PC-3 (cell line): ENCODE measurements around the gene KBTBD4.

Source experiments
- CTCF ChIP-seq: fragments of 300-600 bp; sonication (generic); conservative IDR thresholded peaks from 2 replicates; pipeline ENCODE4 v1.5.1; 2017; ENCODE audit warnings: antibody characterized with exemption, low read depth, mild to moderate bottlenecking, low read length
- EZH2 ChIP-seq: fragments of 300-600 bp; sonication (generic); IDR thresholded peaks from one replicate; pipeline ENCODE4 v1.6.1; 2017; ENCODE audit warnings: antibody characterized with exemption, mild to moderate bottlenecking, low read length; ENCODE audit not compliant: unreplicated experiment
- EZH2phosphoT487 ChIP-seq: fragments of 300-600 bp; sonication (generic); IDR thresholded peaks from 2 replicates; pipeline ENCODE4 v1.6.1; 2018; ENCODE audit warnings: mild to moderate bottlenecking, antibody characterized with exemption, low read length, borderline replicate concordance

DNA sequence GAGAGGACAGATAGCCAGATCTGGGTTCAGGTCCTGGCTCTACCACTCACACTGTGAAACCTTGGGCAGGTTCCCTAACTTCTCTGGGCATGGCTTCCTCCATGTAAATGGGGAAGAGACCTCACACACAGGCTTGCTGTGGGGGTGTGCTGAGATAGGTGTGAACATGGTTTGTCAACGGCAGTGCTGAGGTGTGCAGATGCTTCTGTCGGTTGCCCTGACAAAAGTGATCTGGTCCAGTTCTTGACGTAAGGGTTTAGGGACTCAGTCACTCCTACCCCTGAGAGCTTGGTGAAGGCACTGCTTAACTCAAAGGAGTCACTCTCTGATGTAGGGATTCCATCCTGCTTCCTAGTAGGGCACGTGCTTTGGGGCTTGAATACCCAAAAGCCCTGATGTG lies 13.5 kb upstream of the KBTBD4 start:
- TF ChIP-seq CTCF (no peak), EZH2 (no peak), EZH2phosphoT487 (no peak)
